H9 (cell line): ENCODE measurements around the gene ASPSCR1. TPM values are rescaled to one million over a fixed set of nuclear protein-coding genes. Genes with fewer than 3 reads are reported as not detected.

Experiments
- DNase-seq: peaks from one replicate; pipeline ENCODE4 v3.0.0-alpha.2; 2017
- H2AFZ ChIP-seq: one replicate; pipeline ENCODE4 v1.6.1; 2013; ENCODE audit warnings: mild to moderate bottlenecking, low read length, control low read depth, moderate library complexity
- H2AK5ac ChIP-seq: 2 replicates; pipeline ENCODE4 v1.6.1; 2013; ENCODE audit warnings: low read length, control low read depth, mixed read lengths; ENCODE audit not compliant: insufficient read length
- H2BK120ac ChIP-seq: one replicate; pipeline ENCODE4 v1.6.1; 2013; ENCODE audit warnings: low read depth, mild to moderate bottlenecking, low read length, control low read depth, inconsistent platforms; ENCODE audit not compliant: poor library complexity, severe bottlenecking
- H2BK12ac ChIP-seq: 2 replicates; pipeline ENCODE4 v1.6.1; 2013; ENCODE audit warnings: low read length, control low read depth, mixed read lengths, low read depth; ENCODE audit not compliant: insufficient read length
- H2BK15ac ChIP-seq: 2 replicates; pipeline ENCODE4 v1.6.1; 2013; ENCODE audit warnings: low read depth, low read length, control low read depth
- H2BK20ac ChIP-seq: one replicate; pipeline ENCODE4 v1.6.1; 2013; ENCODE audit warnings: low read depth, mild to moderate bottlenecking, low read length, control low read depth, inconsistent platforms; ENCODE audit not compliant: poor library complexity, severe bottlenecking
- H2BK5ac ChIP-seq: 2 replicates; pipeline ENCODE4 v1.6.1; 2013; ENCODE audit warnings: low read length, control low read depth, mixed read lengths; ENCODE audit not compliant: insufficient read length
- H3K14ac ChIP-seq: 2 replicates; pipeline ENCODE4 v1.6.1; 2013; ENCODE audit warnings: low read length, control low read depth; ENCODE audit not compliant: insufficient read depth
- H3K18ac ChIP-seq: 2 replicates; pipeline ENCODE4 v1.6.1; 2013; ENCODE audit warnings: low read depth, mild to moderate bottlenecking, mixed read lengths, low read length, control low read depth; ENCODE audit not compliant: insufficient read length
- H3K23ac ChIP-seq: 2 replicates; pipeline ENCODE4 v1.6.1; 2013; ENCODE audit warnings: low read length, control low read depth, mixed read lengths, low read depth; ENCODE audit not compliant: insufficient read length
- H3K23me2 ChIP-seq: 2 replicates; pipeline ENCODE4 v1.6.1; 2013; ENCODE audit warnings: low read depth, mild to moderate bottlenecking, mixed read lengths, low read length, control low read depth; ENCODE audit not compliant: insufficient read length, poor library complexity, severe bottlenecking
- H3K27ac ChIP-seq: 2 replicates; pipeline ENCODE4 v1.5.1; 2013; ENCODE audit warnings: low read length, control low read depth, mixed read lengths, low read depth; ENCODE audit not compliant: insufficient read length
- H3K27me3 ChIP-seq: 2 replicates; pipeline ENCODE4 v1.6.1; 2013; ENCODE audit warnings: low read length, control low read depth, inconsistent platforms; ENCODE audit not compliant: insufficient read depth
- H3K4ac ChIP-seq: 2 replicates; pipeline ENCODE4 v1.6.1; 2013; ENCODE audit warnings: low read depth, mild to moderate bottlenecking, control low read depth, inconsistent platforms, low read length, moderate library complexity
- H3K4me1 ChIP-seq: 2 replicates; pipeline ENCODE4 v1.6.1; 2013; ENCODE audit warnings: low read length, control low read depth, inconsistent platforms; ENCODE audit not compliant: insufficient read depth
- H3K4me2 ChIP-seq: 2 replicates; pipeline ENCODE4 v1.6.1; 2013; ENCODE audit warnings: low read length, control low read depth, mixed read lengths; ENCODE audit not compliant: insufficient read length, insufficient read depth
- H3K56ac ChIP-seq: 2 replicates; pipeline ENCODE4 v1.6.1; 2013; ENCODE audit warnings: low read depth, mild to moderate bottlenecking, mixed read lengths, low read length, control low read depth; ENCODE audit not compliant: insufficient read length
- H3K79me1 ChIP-seq: 2 replicates; pipeline ENCODE4 v1.6.1; 2013; ENCODE audit warnings: low read depth, mild to moderate bottlenecking, moderate library complexity, low read length, control low read depth, inconsistent platforms; ENCODE audit not compliant: insufficient read depth, poor library complexity, severe bottlenecking
- H3K79me2 ChIP-seq: 2 replicates; pipeline ENCODE4 v1.6.1; 2013; ENCODE audit warnings: low read length, control low read depth, inconsistent platforms; ENCODE audit not compliant: insufficient read depth
- H3K9ac ChIP-seq: 2 replicates; pipeline ENCODE4 v1.6.1; 2013; ENCODE audit warnings: low read length, control low read depth, mixed read lengths; ENCODE audit not compliant: insufficient read length; ENCODE audit errors: extremely low read depth
- H3K9me3 ChIP-seq: one replicate; pipeline ENCODE4 v1.6.1; 2013; ENCODE audit warnings: low read depth, low read length, inconsistent platforms; ENCODE audit not compliant: control insufficient read depth
- H3T11ph ChIP-seq: one replicate; pipeline ENCODE4 v1.6.1; 2013; ENCODE audit warnings: mild to moderate bottlenecking, low read length, control low read depth, inconsistent platforms
- H4K20me1 ChIP-seq: one replicate; pipeline ENCODE4 v1.6.1; 2013; ENCODE audit not compliant: control insufficient read depth, insufficient read length, insufficient read depth
- H4K5ac ChIP-seq: 2 replicates; pipeline ENCODE4 v1.6.1; 2013; ENCODE audit warnings: low read depth, mild to moderate bottlenecking, mixed read lengths, low read length, control low read depth; ENCODE audit not compliant: insufficient read length
- H4K8ac ChIP-seq: replicated peaks from 2 replicates; pipeline ENCODE4 v1.6.1; 2013; ENCODE audit warnings: low read length, control low read depth, mixed read lengths, low read depth; ENCODE audit not compliant: insufficient read length
- H4K91ac ChIP-seq: 2 replicates; pipeline ENCODE4 v1.6.1; 2013; ENCODE audit warnings: low read depth, mild to moderate bottlenecking, moderate library complexity, mixed read lengths, low read length, control low read depth; ENCODE audit not compliant: insufficient read length
- H3K27ac Mint-ChIP-seq, 3 experiments: 2 replicates in 2 of 3; 3 replicates in 1 of 3; pipeline ENCODE4 v1.8.0; 2020 to 2021; ENCODE audit warnings: mixed read lengths in 3 of 3, mild to moderate bottlenecking in 1 of 3, moderate library complexity in 1 of 3
- H3K27me3 Mint-ChIP-seq: 2 replicates; pipeline ENCODE4 v1.8.0; 2021; ENCODE audit warnings: low read depth, mild to moderate bottlenecking, moderate library complexity, mixed read lengths
- H3K36me3 Mint-ChIP-seq, 3 experiments: 2 replicates in 2 of 3; 3 replicates in 1 of 3; pipeline ENCODE4 v1.8.0; 2020 to 2021; ENCODE audit warnings: low read depth in 3 of 3, mixed read lengths in 3 of 3; ENCODE audit not compliant: insufficient read depth in 1 of 3
- H3K4me1 Mint-ChIP-seq, 2 experiments: 2 replicates each; pipeline ENCODE4 v1.8.0; 2020; ENCODE audit warnings: mixed read lengths in 2 of 2
- H3K4me3 Mint-ChIP-seq, 2 experiments: 2 replicates in 1 of 2; 3 replicates in 1 of 2; pipeline ENCODE4 v1.8.0; 2020 to 2021; ENCODE audit warnings: mild to moderate bottlenecking in 2 of 2, mixed read lengths in 2 of 2, moderate library complexity in 1 of 2
- H3K9me3 Mint-ChIP-seq, 2 experiments: 2 replicates in 1 of 2; 3 replicates in 1 of 2; pipeline ENCODE4 v1.8.0; 2020; ENCODE audit warnings: mild to moderate bottlenecking in 2 of 2, mixed read lengths in 2 of 2, moderate library complexity in 1 of 2
- CTCF ChIP-seq: fragments of 200-600 bp; sonication (generic); conservative IDR thresholded peaks from 3 replicates; pipeline ENCODE4 v1.8.0; 2021; ENCODE audit warnings: antibody characterized with exemption, mild to moderate bottlenecking
- WGBS: extraction: QIAGEN DNeasy Blood & Tissue Kit; methylation state at CpG from one replicate; pipeline ENCODE4 v1.1.7; 2013; ENCODE audit warnings: missing lambda C conversion rate, low lambda C conversion rate, mixed read lengths; ENCODE audit not compliant: insufficient read length; ENCODE audit errors: extremely low coverage; 5-methylcytosine and 5-hydroxymethylcytosine counted together
- total RNA-seq: library from RNA; stranded (reverse); gene quantifications from 2 replicates; pipeline ENCODE4 v1.2.1, GENCODE V29; 2021

ASPSCR1 gene
- total RNA-seq, 1 experiment from 2014 or later: 50.9 TPM

GRCh38 chr17:82056729-82057621, 79.5 kb downstream of the ASPSCR1 start:
- Histone ChIP-seq H2AK5ac (no peak overlapping the region), H4K20me1 (peaks cover 3% of the 10 kb centered on the region), H3K9me3 (no peaks in the 10 kb centered on the region), H2BK120ac (no peak overlapping the region), H4K8ac (no peak overlapping the region), H3K79me1 (peaks cover 2% of the 10 kb centered on the region), H3K9ac (no peak overlapping the region), H3K4ac (no peak overlapping the region), H3K79me2 (no peaks in the 10 kb centered on the region), H2BK5ac (no peak overlapping the region), H4K91ac (no peak overlapping the region), H3K23me2 (no peaks in the 10 kb centered on the region), H2BK15ac (no peak overlapping the region), H3K18ac (no peak overlapping the region), H3K14ac (no peak overlapping the region; the same call in 1 of the 2 replicates), H3K56ac (no peak overlapping the region), H3K27ac (no peak overlapping the region), H3K4me1 (no peaks in the 10 kb centered on the region), H4K5ac (no peak overlapping the region), H3T11ph (no peak overlapping the region), H3K27me3 (no peaks in the 10 kb centered on the region), H2BK12ac (no peak overlapping the region), H3K23ac (no peak overlapping the region), H3K4me2 (no peak overlapping the region), H2BK20ac (no peak overlapping the region), H2AFZ (no peak overlapping the region)
- Mint-ChIP-seq H3K4me3 (no peak overlapping the region), H3K4me1 (peaks cover 0 to 9% of the 10 kb centered on the region in 2 experiments; a peak in 2 of 4 replicates), H3K9me3 (no peaks in the 10 kb centered on the region), H3K36me3 (peaks cover 6 to 53% (median 43%) of the 10 kb centered on the region in 3 experiments), H3K27me3 (no peaks in the 10 kb centered on the region), H3K27ac (no peak overlapping the region)
- DNase-seq: no peak
- no CpG with 5 or more reads among the region's 29 CpGs for WGBS
- TF ChIP-seq CTCF: no peak
